ENCODE measurements around the gene ASPHD2. TPM values are rescaled to one million over a fixed set of nuclear protein-coding genes. Genes with fewer than 3 reads are reported as not detected.
A peak's percentile ranks its signal among the peaks of the same experiment; 100 is the strongest.

Gene ASPHD2
- total RNA-seq, 2 donors from 2014 or later, result 3.5 to 15.1 TPM

GRCh38 chr22:26479043-26479791, 50.2 kb downstream of the ASPHD2 start:
- H3K36me3 Mint-ChIP-seq, result peaks cover 35 to 62% of the 10 kb centered on the region in 2 donors
- H3K27ac Mint-ChIP-seq, result peak overlapping the region; percentile 83 to 93
- DNase-seq (ENCODE audit: low spot score in 2 of 2) (no peak), ATAC-seq (no peak)
- H3K9me3 Mint-ChIP-seq, result no peaks in the 10 kb centered on the region

DNA sequence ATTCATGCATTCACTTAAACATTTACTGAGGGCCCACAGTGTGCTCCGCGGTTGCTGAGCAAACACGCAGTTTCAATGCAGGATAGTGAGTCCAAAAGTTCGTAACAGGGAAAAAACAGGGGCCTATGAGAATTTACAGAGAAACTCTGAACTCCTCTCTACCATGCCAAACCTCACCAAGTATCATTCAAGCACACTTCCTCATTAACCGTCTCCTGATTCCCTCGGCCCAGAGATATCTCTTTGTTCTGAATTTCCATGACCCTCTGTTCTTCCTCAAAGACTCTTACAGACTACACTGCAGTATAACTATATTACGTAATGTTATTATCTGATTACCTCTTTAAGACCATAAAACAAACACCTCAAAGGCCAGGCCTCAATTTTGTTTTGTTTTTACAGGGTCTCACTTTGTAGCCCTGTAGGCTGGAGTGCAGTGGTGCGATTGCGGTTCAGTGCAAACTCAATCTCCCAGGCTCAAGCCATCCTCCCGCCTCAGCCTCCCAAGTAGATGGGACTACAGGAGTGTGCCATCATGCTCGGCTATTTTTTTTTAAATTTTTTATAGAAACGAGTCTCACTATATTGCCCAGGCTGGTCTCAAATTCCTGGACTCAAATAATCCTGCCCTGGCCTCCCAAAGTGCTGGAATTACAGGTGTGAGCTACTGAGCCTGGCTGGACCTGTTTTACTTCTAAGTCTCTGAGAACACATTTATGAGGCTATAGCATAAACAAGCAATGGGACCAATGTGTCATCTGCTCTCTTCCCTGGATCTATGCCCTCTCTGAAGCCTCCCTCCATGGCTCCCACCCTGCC, 50.9 kb downstream of the ASPHD2 start:
- ATAC-seq, result no peak
- H3K36me3 Mint-ChIP-seq, result peaks cover 37 to 58% of the 10 kb centered on the region in 2 donors
- H3K9me3 Mint-ChIP-seq, result no peaks in the 10 kb centered on the region
- H3K27ac Mint-ChIP-seq, result peak overlapping the region; percentile 83 to 93
- no peak for DNase-seq (ENCODE audit: low spot score in 2 of 2)

- Mint-ChIP-seq H3K36me3 (peaks cover 37 to 57% of the 10 kb centered on the region in 2 donors), H3K9me3 (no peaks in the 10 kb centered on the region), H3K27ac (peak overlapping the region; percentile 51 to 93)
- DNase-seq (ENCODE audit: low spot score in 2 of 2) (no peak), ATAC-seq (no peak)
Observed at GRCh38 chr22:26480611-26480932, 51.5 kb downstream of the ASPHD2 start.

- DNase-seq (ENCODE audit: low spot score in 2 of 2) (no peak), ATAC-seq (no peak)
- peaks cover 37 to 57% of the 10 kb centered on the region in 2 donors for H3K36me3 Mint-ChIP-seq
- H3K27ac Mint-ChIP-seq, result peak overlapping the region; percentile 51 to 93
- no peaks in the 10 kb centered on the region for H3K9me3 Mint-ChIP-seq
Observed at GRCh38 chr22:26481112-26481693, 52.1 kb downstream of the ASPHD2 start.

GRCh38 chr22:26481694-26482093, 52.6 kb downstream of the ASPHD2 start:
- Mint-ChIP-seq H3K36me3 (peaks cover 37 to 53% of the 10 kb centered on the region in 2 donors), H3K9me3 (no peaks in the 10 kb centered on the region), H3K27ac (peak overlapping the region; percentile 93 to 99)
- DNase-seq (ENCODE audit: low spot score in 2 of 2), result no peak
- ATAC-seq, result peak; percentile 8 to 36

GRCh38 chr22:26482161-26482560, 53.1 kb downstream of the ASPHD2 start:
- ATAC-seq (no peak), DNase-seq (ENCODE audit: low spot score in 2 of 2) (no peak)
- Mint-ChIP-seq H3K9me3 (no peaks in the 10 kb centered on the region), H3K36me3 (peaks cover 37 to 48% of the 10 kb centered on the region in 2 donors), H3K27ac (peak overlapping the region; percentile 93 to 99)

DNA sequence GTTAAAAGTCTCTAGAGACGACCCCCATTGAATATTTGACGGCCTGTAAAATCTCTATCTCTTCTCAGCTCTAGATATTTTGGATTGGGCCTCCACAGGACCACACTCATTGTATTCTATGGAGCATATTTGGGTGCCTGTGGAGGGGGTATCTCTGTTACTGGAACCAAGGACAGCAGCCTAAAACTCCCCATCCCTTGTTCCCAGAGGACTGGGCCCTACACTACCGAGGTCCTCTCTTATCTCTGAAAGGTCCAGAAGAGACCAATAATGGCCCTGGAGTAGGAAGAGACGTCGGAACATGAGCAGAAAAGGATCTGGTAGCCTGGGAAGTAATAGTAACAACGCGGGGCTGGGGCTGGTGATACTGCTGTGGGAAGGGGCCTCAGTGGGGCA, 54.0 kb downstream of the ASPHD2 start:
- Mint-ChIP-seq H3K27ac (peak overlapping the region; percentile 93 to 99), H3K9me3 (no peaks in the 10 kb centered on the region), H3K36me3 (peaks cover 28 to 41% of the 10 kb centered on the region in 2 donors)
- ATAC-seq (peak in 1 of 2 donors; percentile 2), DNase-seq (ENCODE audit: low spot score in 2 of 2) (no peak)

DNA sequence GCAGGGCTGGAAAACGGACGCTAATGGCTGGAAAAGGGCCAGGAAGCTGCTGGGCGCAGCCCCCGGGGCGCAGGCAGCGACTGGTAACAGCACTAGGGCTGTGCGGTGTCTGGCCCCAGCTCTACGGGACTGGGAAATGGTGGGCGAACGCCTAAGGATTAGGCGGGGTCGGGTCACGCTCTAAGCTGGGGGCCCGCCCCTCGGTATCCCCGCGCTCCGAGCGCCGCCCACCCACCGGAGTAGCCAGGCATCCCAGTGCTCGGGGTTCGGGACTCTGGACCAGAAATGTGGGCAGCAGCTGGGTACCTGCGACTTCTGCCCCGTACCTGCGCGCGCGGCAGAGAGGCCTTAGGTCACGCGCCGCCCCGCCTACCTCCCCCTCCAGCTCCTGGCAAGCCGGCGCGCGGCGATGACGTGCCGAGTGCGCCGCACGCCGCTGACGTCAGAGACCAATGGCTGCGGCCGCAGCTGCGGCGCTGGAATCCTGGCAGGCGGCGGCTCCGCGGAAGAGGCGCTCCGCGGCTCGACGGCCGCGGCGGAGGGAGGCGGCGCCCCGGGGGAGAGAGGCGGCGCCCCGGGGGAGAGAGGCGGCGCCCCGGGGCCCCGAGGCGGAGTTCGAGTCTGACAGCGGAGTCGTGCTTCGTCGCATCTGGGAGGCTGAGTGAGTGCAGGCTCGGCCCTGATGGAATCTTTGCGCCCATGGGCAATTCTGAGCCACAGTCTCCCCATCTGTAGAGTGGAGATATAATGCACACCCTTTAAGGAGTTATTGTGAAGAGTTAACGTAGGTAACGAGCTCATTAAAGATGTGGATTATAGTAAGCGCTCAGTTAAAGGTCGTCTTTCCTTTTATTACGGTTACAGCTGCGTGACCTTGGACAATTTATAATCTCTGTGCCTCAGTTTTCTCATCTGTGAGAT, 54.6 kb downstream of the ASPHD2 start, which contains the start of the genes HPS4 and SRRD:
Gene HPS4, minus strand, starts transcription at position 345 of the 921 bp plus-strand sequence. CDS start 2,021 bp downstream, outside the sequence.
Gene SRRD, plus strand, starts transcription at position 439 of the 921 bp plus-strand sequence. Its CDS starts 14 bp downstream, at position 453.
- Mint-ChIP-seq H3K27ac (peak within 1 kb of the TSS; percentile 93 to 99), H3K36me3 (peaks cover 26 to 36% of the 10 kb centered on the region in 2 donors), H3K9me3 (no peaks in the 10 kb centered on the region)
- ATAC-seq (peak; percentile 85 to 87), DNase-seq (ENCODE audit: low spot score in 2 of 2) (peak; percentile 90 to 93)

GRCh38 chr22:26484360-26484706, 55.3 kb downstream of the ASPHD2 start:
- Mint-ChIP-seq H3K36me3 (peaks cover 23 to 30% of the 10 kb centered on the region in 2 donors), H3K9me3 (no peaks in the 10 kb centered on the region), H3K27ac (peak overlapping the region; percentile 93)
- no peak for ATAC-seq
- DNase-seq (ENCODE audit: low spot score in 2 of 2), result no peak

GRCh38 chr22:26485013-26485412, 56.0 kb downstream of the ASPHD2 start:
- Mint-ChIP-seq H3K9me3 (no peaks in the 10 kb centered on the region), H3K27ac (peak overlapping the region; percentile 17 to 62), H3K36me3 (peaks cover 16 to 23% of the 10 kb centered on the region in 2 donors)
- DNase-seq (ENCODE audit: low spot score in 2 of 2), result no peak
- no peak for ATAC-seq

GRCh38 chr22:26485806-26486390, 56.8 kb downstream of the ASPHD2 start:
- DNase-seq (ENCODE audit: low spot score in 2 of 2) (no peak), ATAC-seq (no peak)
- Mint-ChIP-seq H3K36me3 (peaks cover 14 to 17% of the 10 kb centered on the region in 2 donors), H3K9me3 (no peaks in the 10 kb centered on the region), H3K27ac (peak overlapping the region in 1 of 2 donors; percentile 62)

DNA sequence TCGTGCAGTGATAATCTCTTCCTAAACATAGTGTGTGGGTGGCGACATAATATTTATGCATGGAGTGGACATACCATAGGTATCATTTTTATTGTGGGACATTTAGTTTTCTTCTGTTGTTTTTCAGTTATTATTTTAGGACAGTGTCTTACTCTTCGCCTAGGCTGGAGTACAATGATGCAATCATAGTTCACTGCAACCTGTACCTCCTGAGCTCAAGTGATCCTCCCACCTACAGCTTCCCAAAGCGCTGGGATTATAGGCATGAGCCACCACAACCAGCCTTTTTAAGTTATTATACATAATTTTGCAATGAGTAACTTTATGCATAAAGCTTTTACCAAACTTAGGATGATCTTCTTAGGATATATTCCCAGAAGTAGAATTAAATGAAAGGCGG, 57.3 kb downstream of the ASPHD2 start:
- no peak for DNase-seq (ENCODE audit: low spot score in 2 of 2)
- H3K9me3 Mint-ChIP-seq, result no peaks in the 10 kb centered on the region

GRCh38 chr22:26487996-26488395, 58.9 kb downstream of the ASPHD2 start:
- ATAC-seq (no peak), DNase-seq (ENCODE audit: low spot score in 2 of 2) (no peak)
- peak overlapping the region; percentile 5 to 75 for H3K27ac Mint-ChIP-seq
- H3K36me3 Mint-ChIP-seq, result peaks cover 4 to 12% of the 10 kb centered on the region in 2 donors
- H3K9me3 Mint-ChIP-seq, result no peaks in the 10 kb centered on the region

More for the DNA sequence above, 57.3 kb downstream of the ASPHD2 start:
- Mint-ChIP-seq H3K27ac (no peak overlapping the region), H3K36me3 (peaks cover 10 to 12% of the 10 kb centered on the region in 2 donors)
- ATAC-seq, result no peak

GRCh38 chr22:26489447-26490036, 60.5 kb downstream of the ASPHD2 start:
- Mint-ChIP-seq H3K27ac (peak overlapping the region; percentile 59 to 90), H3K36me3 (peaks cover 3 to 13% of the 10 kb centered on the region in 2 donors), H3K9me3 (no peaks in the 10 kb centered on the region)
- ATAC-seq (no peak), DNase-seq (ENCODE audit: low spot score in 2 of 2) (no peak)

- H3K9me3 Mint-ChIP-seq, result no peaks in the 10 kb centered on the region
- DNase-seq (ENCODE audit: low spot score in 2 of 2), result no peak
- ATAC-seq, result no peak
- peak overlapping the region; percentile 36 to 70 for H3K27ac Mint-ChIP-seq
- H3K36me3 Mint-ChIP-seq, result peaks cover 6 to 16% of the 10 kb centered on the region in 2 donors
Observed at GRCh38 chr22:26492220-26492619, 63.2 kb downstream of the ASPHD2 start.

All from activated naive CD4-positive, alpha-beta T cell treated with anti-CD3 and anti-CD28 coated beads, Interleukin-2, amount 50 U/mL, for 72 hours (primary cell).